IPS DF 6.9 (cell line): ENCODE measurements around the gene PDE4D.

Experiments
- DNase-seq: peaks from one replicate; pipeline ENCODE4 v3.0.0-alpha.2; 2013; ENCODE audit warnings: low read depth, low spot score
- H3K27ac ChIP-seq: one replicate; pipeline ENCODE4 v1.5.1; 2013; ENCODE audit warnings: low read length, control low read depth
- H3K27me3 ChIP-seq: 2 replicates; pipeline ENCODE4 v1.6.1; 2013; ENCODE audit warnings: mild to moderate bottlenecking, low read length; ENCODE audit not compliant: control insufficient read depth, insufficient read depth
- H3K36me3 ChIP-seq: 2 replicates; pipeline ENCODE4 v1.6.1; 2013; ENCODE audit warnings: low read length; ENCODE audit not compliant: control insufficient read depth, insufficient read depth
- H3K4me1 ChIP-seq: 2 replicates; pipeline ENCODE4 v1.6.1; 2013; ENCODE audit warnings: low read length; ENCODE audit not compliant: control insufficient read depth, insufficient read depth
- H3K4me3 ChIP-seq: 2 replicates; pipeline ENCODE4 v1.5.1; 2013; ENCODE audit warnings: mild to moderate bottlenecking, low read length
- H3K9me3 ChIP-seq: 2 replicates; pipeline ENCODE4 v1.6.1; 2013; ENCODE audit warnings: low read length, inconsistent platforms; ENCODE audit not compliant: control insufficient read depth, insufficient read depth
- WGBS: extraction: QIAGEN DNeasy Blood & Tissue Kit; methylation state at CpG from one replicate; pipeline ENCODE4 v1.1.7; 2013; ENCODE audit warnings: mixed read lengths, missing lambda C conversion rate; ENCODE audit not compliant: insufficient read length, insufficient coverage; 5-methylcytosine and 5-hydroxymethylcytosine counted together

PDE4D gene

DNA sequence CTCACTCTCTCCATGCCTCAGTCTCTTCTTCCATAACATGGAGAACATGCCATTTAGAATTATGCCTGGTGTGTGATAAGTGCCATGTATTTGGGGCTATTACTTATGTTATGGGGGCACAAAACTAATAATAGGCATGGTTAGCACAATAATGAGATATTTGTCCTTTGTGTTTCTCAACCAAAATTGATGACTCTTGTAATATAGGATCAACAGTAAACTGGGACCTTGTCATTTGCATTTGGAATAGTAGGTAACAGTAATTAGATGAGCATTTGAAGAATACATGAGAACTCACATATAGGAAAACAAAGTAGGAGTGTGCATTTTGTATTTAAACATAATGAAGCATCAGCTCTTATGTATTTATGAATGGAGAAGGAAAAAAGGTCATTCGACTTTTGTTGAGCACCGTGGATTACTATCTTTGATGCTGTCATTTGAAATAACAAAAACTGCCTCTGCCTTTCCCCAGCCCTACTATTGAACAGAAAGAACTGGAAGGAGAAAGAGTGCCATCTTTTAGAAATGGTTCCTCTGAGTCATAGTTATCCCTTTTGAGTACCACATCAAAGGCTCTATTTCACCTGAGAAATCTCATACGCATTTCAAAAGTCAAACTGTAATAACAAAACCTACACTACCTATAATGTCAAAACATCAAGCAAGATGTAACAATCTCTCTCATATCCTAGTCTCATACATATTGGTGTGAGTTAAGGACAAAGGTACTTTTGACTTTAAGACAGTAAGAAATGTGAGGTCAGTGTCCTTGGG, 655.2 kb downstream of the PDE4D start:
- no CpG with 5 or more reads among the region's 3 CpGs for WGBS
- Histone ChIP-seq H3K4me1 (no peaks in the 10 kb centered on the region), H3K27ac (no peak overlapping the region), H3K36me3 (no peaks in the 10 kb centered on the region), H3K4me3 (no peak overlapping the region), H3K27me3 (no peaks in the 10 kb centered on the region), H3K9me3 (no peaks in the 10 kb centered on the region)
- DNase-seq: no peak

DNA sequence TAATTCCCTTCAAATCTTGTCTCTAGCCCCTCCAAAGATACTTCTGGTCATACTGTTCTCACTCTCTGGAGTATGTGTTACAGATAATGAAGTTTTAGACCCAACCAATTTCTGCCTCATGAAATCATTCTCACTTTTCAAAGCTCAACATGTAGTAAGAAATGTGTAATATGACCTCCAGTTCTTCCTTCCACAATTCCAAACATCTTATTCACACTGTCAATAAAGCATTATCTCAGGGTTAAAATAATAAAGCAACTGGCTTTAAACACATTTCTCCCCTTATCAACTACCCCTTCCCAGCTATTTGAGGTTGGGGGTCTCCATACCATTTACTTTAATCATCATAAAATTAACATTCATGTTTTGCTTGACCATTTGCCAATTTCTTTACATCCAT, 656.5 kb downstream of the PDE4D start:
- Histone ChIP-seq H3K4me1 (no peaks in the 10 kb centered on the region), H3K36me3 (no peaks in the 10 kb centered on the region)
- no peak for DNase-seq

DNA sequence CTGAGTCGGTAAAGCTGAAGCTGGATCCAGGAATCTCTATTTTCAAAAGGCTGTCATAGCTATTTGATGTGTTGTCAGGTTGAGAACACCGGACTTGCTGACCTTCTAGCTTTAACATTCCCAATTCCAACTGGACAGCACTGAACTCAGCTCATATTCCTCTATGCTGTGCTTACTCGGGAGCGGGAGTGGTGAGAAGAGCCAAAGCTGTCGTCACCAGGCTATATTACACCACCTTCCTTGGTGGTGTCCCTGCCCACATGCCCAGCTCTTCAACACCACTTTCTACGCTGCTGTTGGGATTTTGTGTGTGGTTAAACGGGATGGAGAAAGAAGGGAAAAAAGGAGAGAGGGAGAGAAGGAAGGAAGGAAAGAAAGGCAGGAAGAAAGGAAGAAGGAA, 657.1 kb downstream of the PDE4D start:
- H3K4me3 ChIP-seq: no peak overlapping the region
- H3K36me3 ChIP-seq: no peaks in the 10 kb centered on the region
- no peak for DNase-seq
- no peaks in the 10 kb centered on the region for H3K4me1 ChIP-seq
- H3K9me3 ChIP-seq: no peaks in the 10 kb centered on the region
- H3K27me3 ChIP-seq: no peaks in the 10 kb centered on the region
- H3K27ac ChIP-seq: no peak overlapping the region
- WGBS: 100% methylated on average over 1 of the region's 7 CpGs

More for the DNA sequence above, 656.5 kb downstream of the PDE4D start:
- Histone ChIP-seq H3K9me3 (no peaks in the 10 kb centered on the region), H3K4me3 (no peak overlapping the region), H3K27me3 (no peaks in the 10 kb centered on the region), H3K27ac (no peak overlapping the region)

DNA sequence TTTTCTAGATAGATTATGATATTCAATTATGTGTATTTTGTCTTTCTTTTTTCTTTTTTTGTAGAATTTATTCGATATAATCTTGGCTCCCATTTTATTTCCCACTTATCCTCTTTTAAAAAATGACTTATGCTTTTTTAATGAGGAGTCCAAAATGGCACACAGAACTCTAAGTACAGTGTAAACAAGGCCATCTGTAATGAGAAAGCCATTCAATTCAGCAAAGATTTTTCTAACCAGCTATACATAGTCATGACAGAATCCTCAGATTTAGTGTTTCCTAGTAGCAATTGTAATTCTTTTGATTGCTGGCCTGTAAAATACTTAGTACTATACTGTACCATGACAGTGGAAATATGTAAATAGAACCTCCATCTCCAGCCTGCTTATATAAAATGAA, 659.3 kb downstream of the PDE4D start:
- H3K9me3 ChIP-seq: no peaks in the 10 kb centered on the region
- no peaks in the 10 kb centered on the region for H3K27me3 ChIP-seq
- no peak for DNase-seq
- no peaks in the 10 kb centered on the region for H3K36me3 ChIP-seq
- no peak overlapping the region for H3K4me3 ChIP-seq
- no CpG with 5 or more reads among the region's 1 CpG for WGBS
- no peak overlapping the region for H3K27ac ChIP-seq
- H3K4me1 ChIP-seq: no peaks in the 10 kb centered on the region

DNA sequence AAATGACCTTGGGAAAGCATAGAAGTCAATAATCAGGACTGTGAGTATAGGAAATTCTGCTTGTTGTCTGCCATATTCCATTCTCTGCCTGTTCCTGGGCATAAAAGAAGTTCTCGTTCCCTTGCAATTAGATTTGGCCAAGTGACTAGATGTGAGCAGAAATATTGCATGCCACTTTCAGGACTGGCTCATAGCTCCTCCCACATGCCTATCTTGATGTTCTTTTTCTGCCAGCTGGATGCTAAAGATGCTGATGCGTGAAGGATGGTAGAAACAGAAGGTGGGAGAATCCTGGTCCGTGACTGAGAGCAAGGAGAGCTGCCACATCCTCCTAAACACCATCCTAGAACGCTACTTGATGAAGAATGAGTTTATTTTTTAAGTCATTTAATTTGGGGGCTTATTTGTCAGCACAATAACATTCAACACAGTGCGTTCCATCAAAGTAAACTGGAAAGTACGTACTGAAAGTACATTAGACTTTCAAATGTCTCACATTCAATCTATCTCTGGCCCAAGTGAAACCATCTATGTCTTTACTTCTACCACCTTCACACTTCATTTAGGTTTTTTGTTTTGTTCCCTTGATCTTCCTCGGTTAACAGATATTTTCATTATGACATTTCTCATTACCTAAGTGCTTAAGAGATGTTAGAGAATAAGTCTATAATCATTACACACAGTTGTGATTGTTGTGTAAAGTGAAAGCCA, 662.1 kb downstream of the PDE4D start:
- Histone ChIP-seq H3K9me3 (no peaks in the 10 kb centered on the region), H3K27me3 (no peaks in the 10 kb centered on the region), H3K36me3 (no peaks in the 10 kb centered on the region), H3K4me3 (no peak overlapping the region), H3K4me1 (no peaks in the 10 kb centered on the region), H3K27ac (no peak overlapping the region)
- WGBS: no CpG with 5 or more reads among the region's 7 CpGs
- DNase-seq: no peak

DNA sequence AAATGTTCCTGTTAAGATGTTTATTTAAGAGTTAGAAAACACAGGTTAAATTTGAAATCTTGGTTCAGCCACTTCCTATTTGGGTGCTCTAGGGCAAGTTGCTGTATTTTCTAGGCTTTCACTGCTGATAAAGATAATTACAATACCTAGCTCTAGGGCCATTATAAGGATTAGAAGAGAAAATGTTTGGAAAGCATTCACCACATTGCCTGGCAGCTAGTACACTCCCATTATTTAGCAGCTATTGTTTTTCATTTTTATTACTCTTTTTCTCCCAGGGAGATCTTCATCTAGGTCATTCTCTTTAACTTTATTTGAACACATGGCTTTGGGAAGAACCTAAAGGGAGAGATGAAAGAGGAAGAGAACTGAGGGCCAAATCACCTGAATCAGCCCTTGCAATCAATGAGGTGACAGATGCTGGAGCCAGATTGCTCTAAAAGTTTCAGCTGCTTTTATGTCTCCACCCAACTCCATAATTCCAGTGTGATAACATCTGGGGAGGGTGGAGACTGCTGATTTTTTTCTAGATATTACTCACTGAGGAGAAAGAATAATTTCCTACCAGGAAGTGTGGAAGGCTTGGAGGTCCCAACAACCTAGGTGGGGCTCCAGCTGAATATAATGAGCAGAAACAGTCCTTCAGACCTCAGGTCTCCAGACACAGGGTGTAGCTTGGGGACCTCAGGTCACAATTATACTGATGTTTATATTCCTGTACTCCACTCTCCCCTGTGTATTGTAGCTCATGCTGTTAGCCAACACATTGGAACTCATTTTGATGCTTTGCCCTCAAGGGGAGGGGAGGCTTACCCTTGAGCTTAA, 670.6 kb downstream of the PDE4D start:
- H3K27me3 ChIP-seq: no peaks in the 10 kb centered on the region
- no peak for DNase-seq
- no peaks in the 10 kb centered on the region for H3K9me3 ChIP-seq
- H3K4me1 ChIP-seq: no peaks in the 10 kb centered on the region
- no peak overlapping the region for H3K4me3 ChIP-seq
- no peaks in the 10 kb centered on the region for H3K36me3 ChIP-seq
- no peak overlapping the region for H3K27ac ChIP-seq

DNA sequence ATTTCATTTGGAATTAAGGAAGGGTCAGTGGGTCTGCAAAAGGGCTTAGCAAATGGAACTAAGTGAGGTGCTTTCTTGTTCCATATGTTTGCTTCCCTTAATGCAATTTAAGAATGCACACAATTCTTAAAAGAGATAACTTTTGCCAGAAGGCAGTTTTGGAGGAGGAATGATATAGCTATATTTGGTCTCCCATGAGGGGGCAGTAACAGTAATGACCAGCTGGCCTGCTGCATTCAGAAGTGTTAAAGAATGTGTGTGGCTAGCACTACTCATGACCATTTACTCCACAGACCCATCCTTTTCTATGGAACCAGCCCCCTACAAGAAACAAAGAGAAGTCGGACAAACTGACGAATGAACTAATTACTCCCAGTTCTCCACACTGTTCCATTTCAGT, 671.8 kb downstream of the PDE4D start:
- DNase-seq: no peak
- WGBS: no CpG with 5 or more reads among the region's 2 CpGs
- no peaks in the 10 kb centered on the region for H3K27me3 ChIP-seq
- no peak overlapping the region for H3K4me3 ChIP-seq
- H3K4me1 ChIP-seq: no peaks in the 10 kb centered on the region
- H3K27ac ChIP-seq: no peak overlapping the region
- H3K36me3 ChIP-seq: no peaks in the 10 kb centered on the region
- no peaks in the 10 kb centered on the region for H3K9me3 ChIP-seq

DNA sequence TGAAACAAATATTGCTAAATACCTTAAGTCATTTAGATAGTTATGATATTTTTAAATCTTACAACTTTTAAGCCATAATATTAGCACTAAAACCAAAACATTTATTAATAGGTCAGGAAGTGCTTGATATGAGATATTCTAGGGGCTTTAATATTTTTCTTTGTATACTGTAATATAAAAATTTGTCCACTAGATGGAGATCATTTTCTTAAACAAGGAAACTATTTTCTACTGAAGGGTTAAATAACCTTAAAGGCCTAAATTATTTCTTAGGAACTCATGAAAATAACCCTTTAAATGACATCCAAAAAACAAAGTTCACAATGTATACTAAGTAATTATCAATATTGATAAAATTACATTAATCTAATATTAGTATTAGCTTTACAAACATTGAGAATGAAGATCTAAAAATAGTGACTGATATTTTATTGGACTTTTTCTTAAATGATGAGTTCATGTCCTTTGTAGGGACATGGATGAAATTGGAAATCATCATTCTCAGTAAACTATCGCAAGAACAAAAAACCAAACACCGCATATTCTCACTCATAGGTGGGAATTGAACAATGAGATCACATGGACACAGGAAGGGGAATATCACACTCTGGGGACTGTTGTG, 675.0 kb downstream of the PDE4D start:
- WGBS: no CpG with 5 or more reads among the region's 2 CpGs
- H3K4me3 ChIP-seq: no peak overlapping the region
- no peaks in the 10 kb centered on the region for H3K27me3 ChIP-seq
- H3K27ac ChIP-seq: no peak overlapping the region
- no peaks in the 10 kb centered on the region for H3K4me1 ChIP-seq
- no peaks in the 10 kb centered on the region for H3K9me3 ChIP-seq
- H3K36me3 ChIP-seq: no peaks in the 10 kb centered on the region
- DNase-seq: no peak

DNA sequence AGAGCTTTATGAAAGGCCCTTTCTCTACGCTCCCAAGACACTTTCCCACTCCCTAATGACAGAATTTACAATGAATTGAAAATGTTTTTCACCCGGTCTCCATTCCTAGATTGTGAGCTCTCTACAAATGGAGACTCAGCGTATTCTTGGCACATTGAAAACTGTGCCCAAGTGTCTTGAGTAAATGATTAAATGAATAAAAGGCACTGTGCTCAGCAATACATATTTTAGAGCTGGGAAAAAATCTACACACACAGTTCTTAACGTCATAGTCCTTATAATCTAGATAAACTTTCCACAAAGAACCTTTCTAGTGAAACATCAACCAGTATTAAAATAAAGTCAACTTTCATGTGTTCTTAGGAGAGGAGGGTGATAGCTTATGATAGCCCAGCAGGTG, 676.7 kb downstream of the PDE4D start:
- H3K4me3 ChIP-seq: no peak overlapping the region
- no peak overlapping the region for H3K27ac ChIP-seq
- H3K9me3 ChIP-seq: no peaks in the 10 kb centered on the region
- no peaks in the 10 kb centered on the region for H3K36me3 ChIP-seq
- no peaks in the 10 kb centered on the region for H3K4me1 ChIP-seq
- H3K27me3 ChIP-seq: no peaks in the 10 kb centered on the region
- no CpG with 5 or more reads among the region's 4 CpGs for WGBS
- DNase-seq: no peak

DNA sequence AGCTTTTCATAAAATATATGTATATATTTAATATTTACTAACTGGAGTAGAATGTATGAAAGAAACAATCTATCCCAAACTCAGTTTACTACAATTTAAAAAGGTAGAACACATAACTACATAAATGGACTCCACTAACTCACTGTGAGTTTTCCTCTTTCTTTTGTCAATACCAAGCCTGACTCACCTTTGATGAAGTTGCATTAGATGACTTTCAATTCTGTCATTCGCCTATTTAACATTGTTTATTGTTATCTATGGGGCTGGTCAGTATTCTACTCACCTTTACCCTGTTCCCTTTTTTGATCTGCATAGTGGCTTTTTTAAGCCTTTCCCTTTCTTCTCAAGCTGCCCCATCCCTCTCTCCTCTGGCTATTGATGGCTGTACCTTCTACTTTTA, 680.9 kb downstream of the PDE4D start:
- no CpG with 5 or more reads among the region's 1 CpG for WGBS
- Histone ChIP-seq H3K27me3 (no peaks in the 10 kb centered on the region), H3K4me3 (no peak overlapping the region), H3K36me3 (no peaks in the 10 kb centered on the region), H3K9me3 (no peaks in the 10 kb centered on the region), H3K27ac (no peak overlapping the region), H3K4me1 (no peaks in the 10 kb centered on the region)
- DNase-seq: no peak
